ENCODE results near the gene GNPTAB.
A peak's percentile ranks its signal among the peaks of the same experiment; 100 is the strongest.

The GNPTAB gene

GRCh38 chr12:101802486-101802885 is 28.3 kb downstream of the GNPTAB start:
- no peak for DNase-seq

GRCh38 chr12:101799774-101800173 is 31.0 kb downstream of the GNPTAB start:
- DNase-seq = no peak

- no peak for DNase-seq
These were observed 35.0 kb downstream of the GNPTAB start for GRCh38 chr12:101795786-101796185.

GRCh38 chr12:101795013-101795412 is 35.7 kb downstream of the GNPTAB start:
- DNase-seq = no peak

DNA sequence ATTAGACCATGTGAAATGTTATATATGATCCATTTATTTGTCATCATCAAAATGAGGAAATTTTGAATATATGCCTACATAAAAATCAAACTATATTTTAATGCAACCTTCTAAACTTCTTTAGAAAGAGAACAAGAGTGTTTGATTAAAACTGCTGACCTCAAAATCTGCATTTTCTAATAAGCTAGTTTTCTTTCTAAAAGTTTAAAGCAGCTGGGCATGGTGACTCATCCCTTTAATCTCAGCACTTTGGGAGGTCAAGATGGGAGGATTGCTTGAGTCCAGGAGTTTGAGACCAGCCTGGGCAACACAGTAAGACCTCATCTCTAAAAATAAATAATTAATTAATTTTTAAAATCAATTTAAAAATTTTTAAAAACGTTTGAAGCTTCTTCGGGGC is 36.2 kb downstream of the GNPTAB start:
- DNase-seq = no peak

DNA sequence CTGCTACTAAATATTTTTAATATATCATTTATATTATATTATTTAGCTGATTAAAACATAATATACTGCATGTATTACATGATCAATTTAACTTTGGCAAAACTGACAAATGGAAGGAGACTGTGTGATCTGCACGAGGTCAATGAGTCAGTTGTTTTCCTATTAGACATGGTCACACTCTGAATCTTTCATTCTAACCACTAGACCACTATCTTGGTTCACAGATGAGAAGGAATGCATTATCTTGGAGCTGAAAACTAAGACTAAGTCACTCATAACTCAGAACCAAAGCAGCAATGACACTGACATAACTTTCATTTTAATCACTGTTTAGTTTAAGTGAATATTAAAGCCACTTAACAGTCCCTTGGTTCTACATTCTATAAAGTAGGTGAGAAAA is 37.4 kb downstream of the GNPTAB start:
- no peak for DNase-seq

DNA sequence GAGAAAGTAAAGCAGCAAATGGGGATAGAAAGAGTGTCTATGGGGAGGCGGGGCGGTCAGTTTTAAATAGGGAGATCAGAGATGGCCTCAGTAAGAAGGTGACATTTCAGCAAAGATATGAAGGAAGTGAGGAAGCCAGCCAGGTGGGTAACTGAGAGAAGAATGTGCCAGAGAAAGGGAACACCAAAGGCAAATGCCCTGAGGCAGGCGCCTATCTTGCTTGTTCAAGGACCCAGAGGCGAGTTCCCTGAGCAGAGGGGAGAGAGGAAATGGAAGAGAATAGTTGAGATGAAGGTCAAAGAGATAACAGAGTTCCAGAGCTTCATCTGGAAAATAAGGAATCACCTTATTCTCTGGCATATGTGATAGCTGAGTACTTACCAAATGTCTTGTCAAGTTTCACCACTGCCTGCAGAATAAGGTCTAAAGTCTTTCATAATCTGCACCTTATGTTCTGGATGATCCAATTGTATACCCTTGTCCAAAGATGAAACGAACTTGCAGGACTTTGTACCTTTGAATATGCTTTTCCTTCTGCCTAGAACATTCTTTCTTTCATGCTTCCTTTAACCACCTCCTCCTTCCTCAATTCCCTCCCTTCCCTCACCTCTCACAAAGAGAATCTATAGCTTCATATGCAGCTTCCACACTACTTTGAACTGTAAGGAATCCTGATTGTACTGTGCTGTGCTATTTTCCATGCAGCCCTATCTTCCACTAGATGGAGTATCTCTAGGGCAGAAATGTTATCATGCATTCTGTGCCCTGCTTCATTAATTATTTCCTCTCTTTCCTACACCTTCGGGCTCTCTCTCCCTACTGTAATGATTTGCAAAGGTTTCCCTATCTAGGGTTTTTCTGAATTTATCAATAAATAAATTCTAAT is 38.5 kb downstream of the GNPTAB start:
- no peak for DNase-seq

- no peak for DNase-seq
These were observed 41.6 kb downstream of the GNPTAB start for GRCh38 chr12:101789171-101789570.

- no peak for DNase-seq
These were observed 45.1 kb downstream of the GNPTAB start for GRCh38 chr12:101785671-101786070.

DNA sequence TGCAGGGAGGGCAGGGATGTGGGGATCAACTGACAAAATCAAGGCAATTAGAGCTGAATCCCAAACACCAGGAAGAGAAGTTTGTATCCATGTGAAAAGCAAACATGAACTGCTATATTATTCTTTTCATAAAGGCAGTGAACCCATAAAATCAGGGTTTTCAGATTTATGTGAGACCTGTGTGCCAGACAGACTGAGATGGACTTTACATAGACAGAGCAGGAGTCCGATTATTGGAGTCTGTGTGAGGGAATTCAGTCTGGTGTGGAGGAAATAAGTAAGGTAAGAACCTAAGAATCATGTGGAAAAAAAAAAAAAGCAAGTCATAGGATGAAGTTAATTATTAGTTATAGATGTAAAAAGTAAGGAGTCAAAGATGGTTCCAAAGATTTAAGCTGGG is 46.4 kb downstream of the GNPTAB start:
- no peak for DNase-seq

DNA sequence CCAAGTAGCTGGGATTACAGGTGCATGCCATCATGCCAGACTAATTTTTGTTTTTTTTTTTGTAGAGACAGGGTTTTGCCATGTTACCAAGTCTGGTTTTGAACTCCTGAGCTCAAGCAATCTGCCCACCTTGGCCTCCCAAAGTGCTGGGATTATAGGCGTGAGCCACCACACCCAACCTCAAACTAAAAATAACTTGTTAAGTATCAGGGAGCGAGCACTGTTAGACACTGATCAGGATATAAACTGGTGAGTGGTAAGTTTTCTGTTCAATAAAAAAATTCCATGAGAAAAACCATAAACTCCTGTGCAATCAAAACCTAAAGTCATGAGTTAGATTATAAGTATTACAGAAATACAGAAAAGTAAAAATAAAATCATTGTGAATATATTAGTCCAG is 46.9 kb downstream of the GNPTAB start:
- DNase-seq = no peak

DNA sequence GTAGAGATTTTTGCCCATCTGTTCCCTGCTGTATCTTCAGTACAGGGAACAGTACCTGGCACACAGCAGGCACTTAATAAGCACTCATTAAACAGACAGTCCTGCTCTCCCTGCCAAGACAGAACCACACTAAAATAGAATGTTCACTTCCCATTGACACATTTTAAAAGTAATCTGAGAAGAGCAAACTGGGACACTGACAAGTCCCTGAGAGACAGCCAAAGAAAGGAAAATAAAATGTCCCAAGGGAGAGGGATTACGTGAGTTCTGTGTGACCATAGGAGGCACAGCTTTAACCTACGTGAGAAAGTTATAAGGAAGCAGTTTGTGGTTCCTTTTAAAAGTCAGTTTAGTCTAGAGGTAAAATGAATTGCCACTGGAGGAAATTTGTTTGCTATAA is 47.6 kb downstream of the GNPTAB start:
- no peak for DNase-seq

GRCh38 chr12:101782273-101782731 is 48.5 kb downstream of the GNPTAB start:
- no peak for DNase-seq

DNA sequence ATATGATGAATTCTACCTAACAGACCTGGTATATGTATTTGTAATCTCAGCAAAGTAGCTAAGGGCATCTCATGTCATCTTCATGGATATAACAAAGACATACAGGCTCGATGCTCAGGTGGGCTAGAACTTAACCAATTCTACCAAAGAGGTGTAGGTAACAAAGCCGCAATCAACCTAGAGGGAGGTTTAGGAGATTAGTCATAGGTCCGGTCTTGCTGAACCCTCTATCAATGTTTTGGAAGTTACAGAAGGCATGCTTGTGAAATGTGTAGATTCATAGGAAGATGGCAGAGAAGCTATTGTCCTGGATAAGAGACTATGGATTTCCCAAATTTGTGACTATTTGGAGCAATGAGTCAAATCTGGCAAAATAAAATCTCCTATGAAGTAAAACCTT is 48.9 kb downstream of the GNPTAB start:
- DNase-seq = no peak

DNA sequence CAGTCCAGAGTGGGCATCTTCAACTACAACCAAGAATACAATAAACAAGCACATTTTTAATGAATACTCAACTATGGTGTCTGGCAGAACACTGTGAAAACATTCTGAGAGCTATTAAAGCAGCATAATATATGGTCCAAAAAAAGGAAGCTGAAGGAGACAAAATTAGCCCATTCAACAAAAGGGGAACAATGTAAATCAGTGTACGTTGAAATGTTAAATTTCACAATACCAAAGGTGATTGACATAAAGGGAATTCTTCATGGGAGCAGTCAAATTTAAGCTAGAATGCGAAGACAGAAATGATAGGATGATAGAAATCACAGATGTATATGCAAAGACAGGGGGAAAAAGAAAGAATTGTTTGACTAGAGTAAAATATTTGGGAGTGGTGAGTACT is 50.2 kb downstream of the GNPTAB start:
- DNase-seq = no peak

DNA sequence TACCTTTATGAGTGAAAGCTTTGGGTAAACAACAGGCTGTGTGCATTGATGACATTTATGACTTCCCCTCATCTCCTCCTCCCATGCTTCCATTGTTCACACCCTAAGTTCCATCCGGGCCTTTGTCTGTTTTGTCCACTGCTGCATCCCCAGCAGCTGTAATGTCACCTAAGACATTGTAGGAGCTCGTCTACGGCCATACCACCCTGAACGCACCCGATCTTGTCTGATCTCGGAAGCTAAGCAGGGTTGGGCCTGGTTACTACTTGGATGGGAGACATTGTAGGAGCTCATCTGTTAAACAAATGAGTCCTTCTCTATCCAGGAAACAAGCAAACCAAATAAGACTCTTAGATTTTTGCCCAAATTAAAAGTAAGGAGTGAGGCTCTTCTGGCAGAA is 51.1 kb downstream of the GNPTAB start:
- DNase-seq = no peak

DNA sequence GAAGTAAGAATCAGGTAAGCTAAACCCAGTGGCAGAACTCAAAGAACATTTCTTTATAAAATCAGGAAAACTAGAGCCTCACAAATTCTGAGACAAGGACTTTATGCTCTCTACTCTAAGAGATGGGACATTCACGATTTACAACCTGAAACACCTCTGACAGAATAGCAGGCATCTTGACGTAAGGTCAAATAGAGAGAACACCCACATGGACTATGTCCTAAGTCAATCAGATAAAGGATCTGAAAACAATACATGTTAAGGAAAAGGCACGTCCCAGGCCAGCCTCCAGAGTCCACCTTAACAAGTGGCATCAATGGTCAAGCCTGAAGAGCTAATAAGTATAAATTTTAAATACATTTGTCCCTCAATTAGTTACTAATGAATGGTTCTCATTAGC is 51.6 kb downstream of the GNPTAB start:
- no peak for DNase-seq

DNA sequence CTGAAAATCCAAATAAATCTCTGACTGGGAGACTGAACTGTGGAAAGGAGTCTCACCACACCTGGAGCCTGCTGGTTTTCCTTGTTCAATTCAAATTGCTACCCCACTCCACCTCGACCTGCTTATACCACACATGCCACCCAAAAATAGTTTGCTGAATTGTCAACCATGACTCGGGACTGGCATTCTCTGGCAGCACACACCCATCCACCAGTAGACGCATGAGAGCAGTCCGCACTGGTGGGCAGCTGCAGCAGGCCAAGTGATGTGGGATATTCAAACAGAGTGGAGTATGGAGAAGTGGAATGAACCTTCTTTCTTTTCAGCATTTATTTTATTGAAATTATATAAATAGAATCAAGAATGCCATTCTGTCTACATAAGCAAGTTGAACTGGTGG is 52.8 kb downstream of the GNPTAB start:
- no peak for DNase-seq

DNA sequence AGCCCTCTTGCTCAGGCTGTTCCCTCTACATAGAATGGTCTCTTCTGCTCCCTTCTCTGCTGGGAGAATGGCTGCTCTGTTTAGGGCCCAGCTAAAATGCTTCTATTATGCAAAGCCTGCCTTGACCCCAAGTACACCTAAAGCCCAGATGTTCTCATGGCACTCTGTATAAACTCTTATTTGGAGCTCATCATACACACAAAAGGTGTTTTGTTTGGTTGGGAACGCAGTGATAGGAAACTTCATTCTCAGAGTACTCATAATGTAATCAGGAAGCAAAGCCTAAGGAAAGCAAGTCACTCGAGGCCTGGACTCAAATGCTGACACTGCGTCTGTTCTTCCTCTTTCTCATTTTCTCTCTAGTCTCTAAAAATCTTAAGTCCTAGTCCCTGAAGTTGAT is 53.3 kb downstream of the GNPTAB start:
- DNase-seq = no peak

DNA sequence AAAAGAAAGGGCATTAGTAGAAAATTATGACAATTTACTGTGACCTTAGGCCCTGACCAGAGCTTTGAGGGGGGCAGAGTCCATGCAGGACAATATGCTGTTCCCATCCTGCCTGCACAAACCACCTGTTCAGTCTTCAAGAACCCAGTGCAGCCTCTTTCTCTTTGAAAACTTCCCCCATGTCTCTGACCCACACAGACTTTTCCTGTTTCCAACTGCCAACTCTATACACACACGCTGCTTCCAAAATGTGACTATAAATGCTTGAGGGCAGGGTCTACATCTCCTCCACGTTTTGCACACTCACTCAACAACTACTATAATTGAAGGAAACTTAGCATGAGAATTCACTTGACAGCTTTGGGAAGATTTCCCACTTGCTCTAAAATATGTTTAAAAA is 54.9 kb downstream of the GNPTAB start:
- DNase-seq = no peak

DNA sequence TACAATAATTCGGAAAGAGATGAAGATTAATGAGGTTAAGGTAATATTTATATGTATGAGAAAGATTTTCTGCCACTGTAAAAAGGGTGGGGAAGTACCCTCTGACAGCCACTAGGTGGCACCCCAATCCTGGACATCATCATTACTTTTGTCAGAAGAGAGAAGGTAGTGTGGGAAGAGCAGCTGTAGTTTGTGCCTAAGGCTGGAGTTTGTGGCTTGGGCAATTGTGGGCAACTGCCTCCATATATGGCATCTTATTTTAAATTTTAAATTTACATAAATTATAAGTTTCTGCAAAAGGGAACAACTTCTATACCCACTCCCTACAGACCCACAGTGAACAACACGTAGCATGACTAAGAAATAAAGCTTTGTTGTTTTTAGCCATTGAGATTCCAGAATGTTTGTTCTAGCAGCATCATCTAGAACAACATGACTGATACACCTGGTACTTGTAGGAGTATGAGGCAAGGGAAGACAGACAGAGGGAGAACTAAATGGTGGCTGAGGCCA is 57.1 kb downstream of the GNPTAB start:
- peak; percentile 19 for DNase-seq

DNA sequence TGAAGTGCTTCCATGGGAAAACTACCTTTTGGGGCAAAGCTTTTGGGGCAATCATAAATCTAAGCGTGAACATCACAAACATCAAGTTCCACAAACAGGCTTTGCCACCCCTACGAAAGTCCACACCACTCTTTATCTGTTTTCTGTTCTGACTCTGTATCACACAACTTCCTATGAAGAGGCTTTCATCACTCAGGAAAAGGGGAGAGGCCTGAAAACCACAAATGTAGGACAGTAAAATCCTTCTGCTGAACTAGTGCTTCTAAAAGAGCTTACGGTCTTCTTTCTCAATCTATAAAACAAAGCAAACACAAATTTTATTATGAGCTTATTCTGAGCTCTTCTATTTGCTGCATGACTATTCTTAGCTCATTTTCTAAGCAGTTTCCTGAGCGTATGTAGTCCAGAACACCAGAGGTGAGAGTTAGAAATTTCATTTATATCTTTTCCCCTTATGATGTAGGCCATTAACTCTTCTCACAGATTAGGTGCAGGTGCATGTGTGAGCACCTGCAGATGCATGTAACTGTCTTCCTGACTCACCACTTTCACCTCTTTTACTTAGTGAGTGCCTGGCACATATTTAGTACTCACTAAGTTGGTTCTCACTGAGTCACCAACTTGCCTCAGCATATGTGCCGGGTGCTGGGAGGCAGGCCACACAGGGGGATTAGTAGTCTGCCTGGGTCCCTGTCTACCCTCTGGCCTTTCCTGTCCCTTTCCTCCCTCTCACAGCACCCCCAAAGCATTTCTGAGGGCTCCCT is 58.6 kb downstream of the GNPTAB start:
- no peak for DNase-seq

- no peak for DNase-seq
These were observed 60.9 kb downstream of the GNPTAB start for GRCh38 chr12:101769865-101770264.

DNA sequence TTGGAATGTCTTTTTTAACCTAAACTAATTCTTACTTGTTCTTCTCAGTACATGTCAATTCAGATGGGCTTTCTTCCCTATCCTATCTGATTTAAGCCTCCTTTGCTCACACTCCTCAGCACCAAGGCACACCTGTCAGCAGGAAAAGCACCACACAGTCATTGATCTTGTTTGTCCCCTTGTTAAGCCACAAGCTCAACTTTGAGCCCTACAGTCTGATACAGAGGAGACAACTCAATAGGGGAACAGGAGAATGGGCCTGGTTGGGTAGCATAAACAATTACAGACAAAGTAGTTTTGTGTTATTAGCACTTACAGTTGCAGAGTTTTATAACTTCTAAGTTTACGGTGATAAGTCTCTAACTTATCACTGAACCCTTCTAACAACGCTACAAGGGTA is 62.0 kb downstream of the GNPTAB start:
- DNase-seq = no peak

All from NCI-H2171 (cell line).